ENCODE measurements around the gene ITGB2. TPM values are rescaled to one million over a fixed set of nuclear protein-coding genes. Genes with fewer than 3 reads are reported as not detected.
"Not testable (repeated sequence)": the region's sequence is repeated elsewhere in the genome, so short reads cannot be mapped to it uniquely, and the experiment has no call there.

Gene ITGB2
- total RNA-seq, 5 donors from 2014 or later (not counting 1 experiment from before 2014, with no cell fraction given): 249 to 498 (median 304) TPM

- Histone ChIP-seq H3K4me3 (ENCODE audit: control insufficient read depth in 1 of 2, extremely low read depth in 1 of 2, low read length in 1 of 2) (peak overlapping the region in 1 of 2 donors; percentile 52), H3K4me1 (ENCODE audit: control insufficient read depth in 1 of 2, extremely low read depth in 1 of 2, insufficient read depth in 2 of 2, low read length in 2 of 2) (peaks cover 37 to 88% of the 10 kb centered on the region in 2 experiments), H3K9me3 (no peaks in the 10 kb centered on the region), H3K27me3 (replicated peaks in 1 of 2; ENCODE audit: control insufficient read depth in 2 of 2, extremely low read depth in 1 of 2, insufficient read depth in 2 of 2, low read length in 1 of 2) (peaks cover 0 to 4% of the 10 kb centered on the region in 2 experiments), H3K27ac (ENCODE audit: low read length) (peak overlapping the region; percentile 85), H3K36me3 (ENCODE audit: control insufficient read depth in 2 of 2, extremely low read depth in 1 of 2, insufficient read depth in 1 of 2, low read length in 1 of 2) (no peaks in the 10 kb centered on the region)
- no peak for ATAC-seq (replicated peaks in 1 of 4)
- Mint-ChIP-seq H3K9me3 (no peaks in the 10 kb centered on the region), H3K27ac (peak overlapping the region; percentile 93 to 94), H3K4me3 (peak overlapping the region; percentile 59 to 100 (median 74)), H3K4me1 (peaks cover 65 to 68% (median 67%) of the 10 kb centered on the region in 3 donors), H3K36me3 (no peaks in the 10 kb centered on the region), H3K27me3 (no peaks in the 10 kb centered on the region)
- DNase-seq: no peak
- POLR2A ChIA-PET: no interaction called here
- CTCF ChIA-PET: interaction anchor here (0.9 to 1.3 kb wide), 3 partner anchors 12 to 36 kb away, joined by 3 read pairs; no protein-coding TSS in a partner anchor
- WGBS (ENCODE audit: insufficient coverage): 57% methylated on average over 3 of the region's 6 CpGs
Observed at GRCh38 chr21:44929242-44929798, 8.6 kb upstream of the ITGB2 start.

GRCh38 chr21:44928500-44929241 lies 8.0 kb upstream of the ITGB2 start:
- Mint-ChIP-seq H3K27ac (peak overlapping the region; percentile 96 to 100), H3K4me3 (peak overlapping the region; percentile 79 to 100 (median 87)), H3K4me1 (peaks cover 72 to 74% (median 74%) of the 10 kb centered on the region in 3 donors)
- peak in 1 of 35 experiments; percentile 18 for DNase-seq
- ChIA-PET CTCF (interaction anchor here (0.6 to 1.3 kb wide), 4 partner anchors 12 to 557 kb away, joined by 3 read pairs; no protein-coding TSS in a partner anchor), POLR2A (interaction anchor here in 1 of 2 donors (0.5 kb wide), 1 partner anchor 78 kb away, joined by 7 read pairs; no protein-coding TSS in a partner anchor)
- H3K9me3 ChIP-seq; H3K9me3 Mint-ChIP-seq; H3K36me3 Mint-ChIP-seq; H3K27me3 ChIP-seq (replicated peaks in 1 of 2; ENCODE audit: control insufficient read depth in 2 of 2, extremely low read depth in 1 of 2, insufficient read depth in 2 of 2, low read length in 1 of 2); H3K27me3 Mint-ChIP-seq; ATAC-seq (replicated peaks in 1 of 4); H3K36me3 ChIP-seq (ENCODE audit: control insufficient read depth in 2 of 2, extremely low read depth in 1 of 2, insufficient read depth in 1 of 2, low read length in 1 of 2): not testable (repeated sequence)
- Histone ChIP-seq H3K4me1 (ENCODE audit: control insufficient read depth in 1 of 2, extremely low read depth in 1 of 2, insufficient read depth in 2 of 2, low read length in 2 of 2) (peaks cover 40 to 93% of the 10 kb centered on the region in 2 experiments), H3K27ac (ENCODE audit: low read length) (peak overlapping the region; percentile 85), H3K4me3 (ENCODE audit: control insufficient read depth in 1 of 2, extremely low read depth in 1 of 2, low read length in 1 of 2) (peak overlapping the region; percentile 95 to 97)
- 33% methylated on average over 11 of the region's 16 CpGs for WGBS (ENCODE audit: insufficient coverage)

- peak overlapping the region; percentile 96 to 100 for H3K27ac Mint-ChIP-seq
- no peaks in the 10 kb centered on the region for H3K36me3 ChIP-seq (ENCODE audit: control insufficient read depth in 2 of 2, extremely low read depth in 1 of 2, insufficient read depth in 1 of 2, low read length in 1 of 2)
- peaks cover 46 to 87% of the 10 kb centered on the region in 2 experiments for H3K4me1 ChIP-seq (ENCODE audit: control insufficient read depth in 1 of 2, extremely low read depth in 1 of 2, insufficient read depth in 2 of 2, low read length in 2 of 2)
- peak overlapping the region; percentile 95 to 97 for H3K4me3 ChIP-seq (ENCODE audit: control insufficient read depth in 1 of 2, extremely low read depth in 1 of 2, low read length in 1 of 2)
- no peaks in the 10 kb centered on the region for H3K27me3 ChIP-seq (replicated peaks in 1 of 2; ENCODE audit: control insufficient read depth in 2 of 2, extremely low read depth in 1 of 2, insufficient read depth in 2 of 2, low read length in 1 of 2)
- no peaks in the 10 kb centered on the region for H3K9me3 Mint-ChIP-seq
- ChIA-PET POLR2A (interaction anchor here (0.5 to 0.6 kb wide), 7 partner anchors 34 to 368 kb away, joined by 3 to 7 read pairs (median 5); no protein-coding TSS in a partner anchor), CTCF (interaction anchor here (0.5 to 1.5 kb wide), 16 partner anchors 8 to 558 kb away, joined by 3 to 9 read pairs (median 4); no protein-coding TSS in a partner anchor)
- H3K4me1 Mint-ChIP-seq: peaks cover 79 to 82% (median 80%) of the 10 kb centered on the region in 3 donors
- peak overlapping the region; percentile 79 to 100 (median 87) for H3K4me3 Mint-ChIP-seq
- H3K36me3 Mint-ChIP-seq: no peaks in the 10 kb centered on the region
- DNase-seq: peak; percentile 64 to 94 (median 89)
- H3K27me3 Mint-ChIP-seq: no peaks in the 10 kb centered on the region
- ATAC-seq (replicated peaks in 1 of 4): peak; percentile 75 to 83 (median 82)
- WGBS (ENCODE audit: insufficient coverage): 9% methylated on average over 4 of the region's 19 CpGs
- H3K27ac ChIP-seq (ENCODE audit: low read length): peak overlapping the region; percentile 85
- H3K9me3 ChIP-seq: no peaks in the 10 kb centered on the region
Observed at GRCh38 chr21:44927587-44928461, 7.1 kb upstream of the ITGB2 start.

GRCh38 chr21:44927259-44927586 lies 6.5 kb upstream of the ITGB2 start:
- H3K4me1 ChIP-seq (ENCODE audit: control insufficient read depth in 1 of 2, extremely low read depth in 1 of 2, insufficient read depth in 2 of 2, low read length in 2 of 2): peaks cover 51 to 90% of the 10 kb centered on the region in 2 experiments
- Mint-ChIP-seq H3K27ac (peak overlapping the region; percentile 96 to 100), H3K4me3 (peak overlapping the region; percentile 79 to 100 (median 87)), H3K9me3 (no peaks in the 10 kb centered on the region), H3K36me3 (no peaks in the 10 kb centered on the region), H3K4me1 (peaks cover 81 to 88% (median 85%) of the 10 kb centered on the region in 3 donors), H3K27me3 (no peaks in the 10 kb centered on the region)
- H3K9me3 ChIP-seq: no peaks in the 10 kb centered on the region
- no peaks in the 10 kb centered on the region for H3K27me3 ChIP-seq (replicated peaks in 1 of 2; ENCODE audit: control insufficient read depth in 2 of 2, extremely low read depth in 1 of 2, insufficient read depth in 2 of 2, low read length in 1 of 2)
- H3K27ac ChIP-seq (ENCODE audit: low read length): peak overlapping the region; percentile 85
- ChIA-PET POLR2A (interaction anchor here (0.6 kb wide), 6 partner anchors 33 to 369 kb away, joined by 3 to 6 read pairs (median 5); no protein-coding TSS in a partner anchor), CTCF (interaction anchor here (0.6 to 1.5 kb wide), 14 partner anchors 8 to 415 kb away, joined by 3 to 9 read pairs (median 4); no protein-coding TSS in a partner anchor)
- 0% methylated on average over 4 of the region's 4 CpGs for WGBS (ENCODE audit: insufficient coverage)
- H3K4me3 ChIP-seq (ENCODE audit: control insufficient read depth in 1 of 2, extremely low read depth in 1 of 2, low read length in 1 of 2): peak overlapping the region; percentile 6 to 95
- no peaks in the 10 kb centered on the region for H3K36me3 ChIP-seq (ENCODE audit: control insufficient read depth in 2 of 2, extremely low read depth in 1 of 2, insufficient read depth in 1 of 2, low read length in 1 of 2)
- DNase-seq (no peak), ATAC-seq (replicated peaks in 1 of 4) (no peak)

GRCh38 chr21:44926331-44927101 lies 5.8 kb upstream of the ITGB2 start:
- H3K36me3 Mint-ChIP-seq: no peaks in the 10 kb centered on the region
- WGBS (ENCODE audit: insufficient coverage): 5% methylated on average over 23 of the region's 24 CpGs
- peak overlapping the region; percentile 79 to 100 (median 87) for H3K4me3 Mint-ChIP-seq
- DNase-seq (peak in 31 of 35 experiments; percentile 37 to 80 (median 53)), ATAC-seq (replicated peaks in 1 of 4) (peak; percentile 30 to 50 (median 42))
- Histone ChIP-seq H3K27me3 (replicated peaks in 1 of 2; ENCODE audit: control insufficient read depth in 2 of 2, extremely low read depth in 1 of 2, insufficient read depth in 2 of 2, low read length in 1 of 2) (no peaks in the 10 kb centered on the region), H3K4me3 (ENCODE audit: control insufficient read depth in 1 of 2, extremely low read depth in 1 of 2, low read length in 1 of 2) (peak overlapping the region; percentile 6 to 95), H3K36me3 (ENCODE audit: control insufficient read depth in 2 of 2, extremely low read depth in 1 of 2, insufficient read depth in 1 of 2, low read length in 1 of 2) (no peaks in the 10 kb centered on the region), H3K9me3 (no peaks in the 10 kb centered on the region), H3K27ac (ENCODE audit: low read length) (peak overlapping the region; percentile 85), H3K4me1 (ENCODE audit: control insufficient read depth in 1 of 2, extremely low read depth in 1 of 2, insufficient read depth in 2 of 2, low read length in 2 of 2) (peaks cover 55 to 90% of the 10 kb centered on the region in 2 experiments)
- ChIA-PET POLR2A (no interaction called here), CTCF (interaction anchor here in 1 of 2 donors (1.0 to 1.5 kb wide), 5 partner anchors 10 to 202 kb away, joined by 3 to 7 read pairs (median 5); no protein-coding TSS in a partner anchor)
- peak overlapping the region; percentile 96 to 100 for H3K27ac Mint-ChIP-seq
- no peaks in the 10 kb centered on the region for H3K27me3 Mint-ChIP-seq
- peaks cover 87 to 96% (median 91%) of the 10 kb centered on the region in 3 donors for H3K4me1 Mint-ChIP-seq
- H3K9me3 Mint-ChIP-seq: no peaks in the 10 kb centered on the region

Measured in T-cell (primary cell).